IMR-90 (cell line): Measurements from ENCODE around the gene CAMK2D. TPM values are rescaled to one million over a fixed set of nuclear protein-coding genes. Genes with fewer than 3 reads are reported as not detected.

Experiments used
- ATAC-seq: fragments of 200-7000 bp; cut with Tn5 transposase; 2 replicates; pipeline ENCODE4 v1.9.1; 2020; ENCODE audit warnings: low read depth, mild to moderate bottlenecking, moderate library complexity
- BruUV-seq: library from RNA; stranded (reverse); fragments of 400-500 nt; replicated peaks from 2 replicates; lab custom pipeline; 2021; lab: Mats Ljungman, UMichigan
- CTCF ChIA-PET: fragments of 300-600 bp; formaldehyde crosslinking; extraction: SDS; loops from one replicate; lab custom pipeline; 2021; ENCODE audit warnings: antibody characterized with exemption; lab: Yijun Ruan, JAX
- POLR2A ChIA-PET: fragments of 300-600 bp; sonication (Branson Sonifier 250); formaldehyde crosslinking; loops from one replicate; lab custom pipeline; 2022; ENCODE audit warnings: antibody characterized with exemption; ENCODE audit not compliant: unreplicated experiment; lab: Charles Lee
- DNase-seq: peaks from one replicate; pipeline ENCODE4 v3.0.0; 2013
- H2AFZ ChIP-seq: replicated peaks from 2 replicates; pipeline ENCODE3; 2013; ENCODE audit warnings: low read length, mild to moderate bottlenecking; ENCODE audit not compliant: poor library complexity
- H2AK5ac ChIP-seq: 2 replicates; pipeline ENCODE4 v1.6.1; 2013; ENCODE audit warnings: low read depth, low read length, inconsistent platforms
- H2AK9ac ChIP-seq: replicated peaks from 2 replicates; pipeline ENCODE3; 2013; ENCODE audit warnings: mild to moderate bottlenecking, low read depth, low read length, moderate library complexity; ENCODE audit not compliant: poor library complexity
- H2BK120ac ChIP-seq: 2 replicates; pipeline ENCODE4 v1.6.1; 2013; ENCODE audit warnings: low read depth, low read length, inconsistent platforms
- H2BK15ac ChIP-seq: 3 replicates; pipeline ENCODE4 v1.6.1; 2013; ENCODE audit warnings: low read depth, low read length, inconsistent platforms
- H2BK20ac ChIP-seq: 2 replicates; pipeline ENCODE4 v1.6.1; 2013; ENCODE audit warnings: low read depth, mild to moderate bottlenecking, inconsistent platforms, low read length, moderate library complexity
- H2BK5ac ChIP-seq: 2 replicates; pipeline ENCODE4 v1.6.1; 2013; ENCODE audit warnings: mild to moderate bottlenecking, low read depth, low read length, inconsistent platforms; ENCODE audit not compliant: poor library complexity, severe bottlenecking
- H3K14ac ChIP-seq: replicated peaks from 2 replicates; pipeline ENCODE4 v1.6.1; 2013; ENCODE audit warnings: low read depth, low read length, inconsistent platforms
- H3K18ac ChIP-seq: 2 replicates; pipeline ENCODE4 v1.6.1; 2013; ENCODE audit warnings: low read depth, low read length, control low read depth
- H3K23ac ChIP-seq: 2 replicates; pipeline ENCODE4 v1.6.1; 2013; ENCODE audit warnings: low read depth, low read length, inconsistent platforms
- H3K27ac ChIP-seq: 2 replicates; pipeline ENCODE4 v1.5.1; 2013; ENCODE audit warnings: mild to moderate bottlenecking, control low read depth, low read length; ENCODE audit not compliant: insufficient read depth
- H3K27me3 ChIP-seq: 2 replicates; pipeline ENCODE4 v1.6.1; 2013; ENCODE audit warnings: low read length; ENCODE audit not compliant: control insufficient read depth, insufficient read depth
- H3K36me3 ChIP-seq: 2 replicates; pipeline ENCODE4 v1.6.1; 2013; ENCODE audit warnings: low read length, mixed read lengths; ENCODE audit not compliant: control insufficient read depth, insufficient read depth
- H3K4ac ChIP-seq: 2 replicates; pipeline ENCODE4 v1.6.1; 2013; ENCODE audit warnings: low read depth, low read length, inconsistent platforms
- H3K4me1 ChIP-seq: 2 replicates; pipeline ENCODE4 v1.6.1; 2013; ENCODE audit warnings: low read length, mixed read lengths; ENCODE audit not compliant: control insufficient read depth, insufficient read depth
- H3K4me2 ChIP-seq: 2 replicates; pipeline ENCODE4 v1.6.1; 2013; ENCODE audit warnings: low read depth, mild to moderate bottlenecking, control low read depth, low read length, moderate library complexity
- H3K4me3 ChIP-seq: 2 replicates; pipeline ENCODE4 v1.5.1; 2013; ENCODE audit warnings: low read depth, mild to moderate bottlenecking, control low read depth, low read length, moderate library complexity; ENCODE audit not compliant: insufficient read depth
- H3K56ac ChIP-seq: 2 replicates; pipeline ENCODE4 v1.6.1; 2013; ENCODE audit warnings: low read length, inconsistent platforms; ENCODE audit not compliant: insufficient read depth; ENCODE audit errors: extremely low read depth
- H3K79me1 ChIP-seq, 2 experiments: 2 replicates each; pipeline ENCODE4 v1.6.1; 2013; ENCODE audit warnings: low read length in 2 of 2, inconsistent platforms in 1 of 2, low read depth in 1 of 2
- H3K9ac ChIP-seq: 2 replicates; pipeline ENCODE4 v1.6.1; 2013; ENCODE audit warnings: low read depth, low read length, control low read depth
- H3K9me1 ChIP-seq: 2 replicates; pipeline ENCODE4 v1.6.1; 2013; ENCODE audit warnings: low read length, inconsistent platforms; ENCODE audit not compliant: insufficient read depth
- H3K9me3 ChIP-seq: 2 replicates; pipeline ENCODE4 v1.6.1; 2013; ENCODE audit warnings: low read length; ENCODE audit not compliant: control insufficient read depth, insufficient read depth
- H4K20me1 ChIP-seq: 2 replicates; pipeline ENCODE4 v1.6.1; 2013; ENCODE audit warnings: low read length, inconsistent platforms; ENCODE audit not compliant: insufficient read depth
- H4K5ac ChIP-seq: 2 replicates; pipeline ENCODE4 v1.6.1; 2013; ENCODE audit warnings: mild to moderate bottlenecking, low read depth, low read length, control low read depth
- H4K8ac ChIP-seq, 2 experiments: 2 replicates each; pipeline ENCODE4 v1.6.1; 2013; ENCODE audit warnings: low read depth in 2 of 2, low read length in 2 of 2, control low read depth in 1 of 2, inconsistent platforms in 1 of 2
- H4K91ac ChIP-seq: 2 replicates; pipeline ENCODE4 v1.6.1; 2013; ENCODE audit warnings: low read depth, low read length, inconsistent platforms; ENCODE audit not compliant: insufficient read depth
- BHLHE40 ChIP-seq: fragments of 150-350 bp; IDR thresholded peaks from 2 replicates; pipeline ENCODE4 v1.6.1; 2016; ENCODE audit warnings: mild to moderate bottlenecking, low read depth, low read length
- CEBPB ChIP-seq: IDR thresholded peaks from 2 replicates; pipeline ENCODE4 v1.6.1; 2012; ENCODE audit warnings: low read depth, low read length, improper control_type of control experiment
- MAFK ChIP-seq: IDR thresholded peaks from 2 replicates; pipeline ENCODE4 v1.6.1; 2012; ENCODE audit warnings: low read depth, low read length, improper control_type of control experiment
- MAZ ChIP-seq: IDR thresholded peaks from 2 replicates; pipeline ENCODE4 v1.6.1; 2012; ENCODE audit warnings: low read depth, mild to moderate bottlenecking, low read length, improper control_type of control experiment, moderate library complexity, borderline replicate concordance
- MXI1 ChIP-seq: IDR thresholded peaks from 2 replicates; pipeline ENCODE4 v1.6.1; 2012; ENCODE audit warnings: low read depth, mild to moderate bottlenecking, low read length, moderate library complexity, borderline replicate concordance
- NFE2L2 ChIP-seq: fragments of 150-350 bp; IDR thresholded peaks from 2 replicates; pipeline ENCODE4 v1.6.1; 2016; ENCODE audit warnings: low read depth, mild to moderate bottlenecking, low read length
- POLR2A ChIP-seq: IDR thresholded peaks from 2 replicates; pipeline ENCODE4 v1.6.1; 2012; ENCODE audit warnings: mild to moderate bottlenecking, low read depth, low read length
- RAD21 ChIP-seq: IDR thresholded peaks from 2 replicates; pipeline ENCODE4 v1.6.1; 2012; ENCODE audit warnings: low read length, improper control_type of control experiment
- RCOR1 ChIP-seq: IDR thresholded peaks from 2 replicates; pipeline ENCODE4 v1.6.1; 2012; ENCODE audit warnings: mild to moderate bottlenecking, low read length, improper control_type of control experiment; ENCODE audit not compliant: insufficient replicate concordance
- RFX5 ChIP-seq: IDR thresholded peaks from 2 replicates; pipeline ENCODE4 v1.8.0; 2012; ENCODE audit warnings: low read depth, mild to moderate bottlenecking, low read length, moderate library complexity
- SMC3 ChIP-seq: fragments of 150-350 bp; IDR thresholded peaks from 2 replicates; pipeline ENCODE4 v1.6.1; 2016; ENCODE audit warnings: low read depth, mild to moderate bottlenecking, antibody characterized with exemption, low read length, moderate library complexity
- WGBS, 2 experiments: methylation state at CpG; one replicate each; pipeline versions ENCODE4 v1.1.5 to v1.1.7; 2013; ENCODE audit warnings: missing lambda C conversion rate in 2 of 2; ENCODE audit not compliant: insufficient read length in 1 of 2; ENCODE audit errors: extremely low coverage in 2 of 2; 5-methylcytosine and 5-hydroxymethylcytosine counted together
- dilution Hi-C: fragments of 300-500 bp; cut with HindIII; formaldehyde crosslinking; loops from one replicate; pipeline ENCODE4 v1.14.3; 2018; ENCODE audit warnings: low sequenced_read_pairs; ENCODE audit not compliant: unreplicated experiment
- in situ Hi-C: fragments of 300-500 bp; cut with MboI; formaldehyde crosslinking; loops from 3 replicates; pipeline ENCODE4 v1.14.3; 2019; ENCODE audit warnings: low sequenced_read_pairs, inconsistent platforms, mixed read lengths
- intact Hi-C: fragments of 100-400 bp; cut with micrococcal nuclease; formaldehyde crosslinking; loops from 2 replicates; pipeline ENCODE4 v1.10.0; 2022
- polyA plus RNA-seq, 3 experiments: library from polyadenylated mRNA; depleted of rRNA; stranded (reverse); fragments of >200 nt; gene quantifications; 2 replicates each; pipeline ENCODE4 v1.2.3, GENCODE V29; 2012; ENCODE audit warnings: low replicate concordance in 1 of 3
- total RNA-seq: library from RNA; depleted of rRNA; stranded (reverse); fragments of >200 nt; gene quantifications from 2 replicates; pipeline ENCODE4 v1.2.3, GENCODE V29; 2012
- TF ChIP-seq, protein P1 (sequence below): fragments of 150-350 bp; IDR thresholded peaks from 2 replicates; pipeline ENCODE4 v1.6.1; 2017; ENCODE audit warnings: mild to moderate bottlenecking, antibody characterized with exemption, low read length, low read depth
- TF ChIP-seq, protein P2 (sequence below): conservative IDR thresholded peaks from 2 replicates; pipeline ENCODE4 v1.5.1; 2012; ENCODE audit warnings: mild to moderate bottlenecking, low read depth, low read length, improper control_type of control experiment

CAMK2D gene
- total and polyA plus RNA-seq, 2 of the 4 experiments (the other 2 are of a cell fraction), result 44.6 to 156 TPM

- intact Hi-C loops, result no loop called here
- no peak overlapping the region for H3K4ac ChIP-seq
- ChIA-PET POLR2A (no interaction called here), CTCF (no interaction called here)
- DNase-seq (no peak), ATAC-seq (no peak)
- no peak overlapping the region for H3K23ac ChIP-seq
- H3K4me1 ChIP-seq, result no peaks in the 10 kb centered on the region
- H3K36me3 ChIP-seq, result no peaks in the 10 kb centered on the region
- no peak overlapping the region for H3K27ac ChIP-seq
- no peak overlapping the region for H3K14ac ChIP-seq
- H3K56ac ChIP-seq, result no peak overlapping the region
- no peaks in the 10 kb centered on the region for H3K79me1 ChIP-seq
- TF ChIP-seq, protein P1, sequence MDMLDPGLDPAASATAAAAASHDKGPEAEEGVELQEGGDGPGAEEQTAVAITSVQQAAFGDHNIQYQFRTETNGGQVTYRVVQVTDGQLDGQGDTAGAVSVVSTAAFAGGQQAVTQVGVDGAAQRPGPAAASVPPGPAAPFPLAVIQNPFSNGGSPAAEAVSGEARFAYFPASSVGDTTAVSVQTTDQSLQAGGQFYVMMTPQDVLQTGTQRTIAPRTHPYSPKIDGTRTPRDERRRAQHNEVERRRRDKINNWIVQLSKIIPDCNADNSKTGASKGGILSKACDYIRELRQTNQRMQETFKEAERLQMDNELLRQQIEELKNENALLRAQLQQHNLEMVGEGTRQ, result no peak
- TF ChIP-seq MXI1, result no peak
- TF ChIP-seq SMC3, result no peak
- no peak for TF ChIP-seq RAD21
- TF ChIP-seq MAZ, result no peak
- no peak for TF ChIP-seq MAFK
- TF ChIP-seq NFE2L2, result no peak
- TF ChIP-seq RFX5, result no peak
- TF ChIP-seq POLR2A, result no peak
- no peak for TF ChIP-seq CEBPB
- no peak for TF ChIP-seq RCOR1
- no peak for TF ChIP-seq BHLHE40
- TF ChIP-seq, protein P2, sequence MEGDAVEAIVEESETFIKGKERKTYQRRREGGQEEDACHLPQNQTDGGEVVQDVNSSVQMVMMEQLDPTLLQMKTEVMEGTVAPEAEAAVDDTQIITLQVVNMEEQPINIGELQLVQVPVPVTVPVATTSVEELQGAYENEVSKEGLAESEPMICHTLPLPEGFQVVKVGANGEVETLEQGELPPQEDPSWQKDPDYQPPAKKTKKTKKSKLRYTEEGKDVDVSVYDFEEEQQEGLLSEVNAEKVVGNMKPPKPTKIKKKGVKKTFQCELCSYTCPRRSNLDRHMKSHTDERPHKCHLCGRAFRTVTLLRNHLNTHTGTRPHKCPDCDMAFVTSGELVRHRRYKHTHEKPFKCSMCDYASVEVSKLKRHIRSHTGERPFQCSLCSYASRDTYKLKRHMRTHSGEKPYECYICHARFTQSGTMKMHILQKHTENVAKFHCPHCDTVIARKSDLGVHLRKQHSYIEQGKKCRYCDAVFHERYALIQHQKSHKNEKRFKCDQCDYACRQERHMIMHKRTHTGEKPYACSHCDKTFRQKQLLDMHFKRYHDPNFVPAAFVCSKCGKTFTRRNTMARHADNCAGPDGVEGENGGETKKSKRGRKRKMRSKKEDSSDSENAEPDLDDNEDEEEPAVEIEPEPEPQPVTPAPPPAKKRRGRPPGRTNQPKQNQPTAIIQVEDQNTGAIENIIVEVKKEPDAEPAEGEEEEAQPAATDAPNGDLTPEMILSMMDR, result no peak
- no peak overlapping the region for H4K91ac ChIP-seq
- dilution Hi-C loops, result no loop called here
- H4K8ac ChIP-seq, result no peak overlapping the region
- no peak overlapping the region for H2AFZ ChIP-seq
- H3K27me3 ChIP-seq, result no peaks in the 10 kb centered on the region
- no TSS peak for BruUV-seq
- no peak overlapping the region for H2AK5ac ChIP-seq
- no peaks in the 10 kb centered on the region for H3K9me1 ChIP-seq
- H3K4me3 ChIP-seq, result no peak overlapping the region
- 100% methylated on average over 2 of the region's 22 CpGs; no CpG with 5 or more reads in 1 of the 2 experiments for WGBS, 2 experiments
- no peak overlapping the region for H4K5ac ChIP-seq
- no peak overlapping the region for H3K4me2 ChIP-seq
- no peaks in the 10 kb centered on the region for H4K20me1 ChIP-seq
- no peak overlapping the region for H3K18ac ChIP-seq
- no peak overlapping the region for H2BK20ac ChIP-seq
- H3K9me3 ChIP-seq, result no peaks in the 10 kb centered on the region
- H2AK9ac ChIP-seq, result no peak overlapping the region
- no peak overlapping the region for H3K9ac ChIP-seq
- no peak overlapping the region for H2BK120ac ChIP-seq
- no peak overlapping the region for H2BK15ac ChIP-seq
- H2BK5ac ChIP-seq, result no peak overlapping the region
- in situ Hi-C loops, result loop anchor here (10.0 kb wide), 1 partner anchor 368 kb away; no protein-coding TSS in a partner anchor
These were observed 10.8 kb upstream of the CAMK2D start for GRCh38 chr4:113772319-113772718.
